Measurements from ENCODE around the gene ACSF3.
"Not testable (repeated sequence)": the region's sequence is repeated elsewhere in the genome, so short reads cannot be mapped to it uniquely, and the experiment has no call there.

Gene ACSF3

GRCh38 chr16:89055894-89056555 lies 37.6 kb upstream of the ACSF3 start:
- no peak for DNase-seq (ENCODE audit: low read depth)

GRCh38 chr16:89056592-89056991 lies 37.1 kb upstream of the ACSF3 start:
- DNase-seq (ENCODE audit: low read depth), result no peak

GRCh38 chr16:89057738-89058137 lies 35.9 kb upstream of the ACSF3 start:
- DNase-seq (ENCODE audit: low read depth), result no peak

GRCh38 chr16:89058812-89059211 lies 34.8 kb upstream of the ACSF3 start:
- DNase-seq (ENCODE audit: low read depth), result no peak

GRCh38 chr16:89060207-89060794 lies 33.4 kb upstream of the ACSF3 start:
- DNase-seq (ENCODE audit: low read depth), result no peak

GRCh38 chr16:89061086-89061485 lies 32.6 kb upstream of the ACSF3 start:
- no peak for DNase-seq (ENCODE audit: low read depth)

GRCh38 chr16:89061590-89062380 lies 31.9 kb upstream of the ACSF3 start:
- no peak for DNase-seq (ENCODE audit: low read depth)

GRCh38 chr16:89062389-89063345 lies 31.0 kb upstream of the ACSF3 start:
- DNase-seq (ENCODE audit: low read depth), result no peak

GRCh38 chr16:89063768-89064320 lies 29.8 kb upstream of the ACSF3 start:
- DNase-seq (ENCODE audit: low read depth), result no peak

GRCh38 chr16:89064606-89065457 lies 28.8 kb upstream of the ACSF3 start:
- DNase-seq (ENCODE audit: low read depth), result no peak

- no peak for DNase-seq (ENCODE audit: low read depth)
Observed at GRCh38 chr16:89065458-89065822, 28.2 kb upstream of the ACSF3 start.

GRCh38 chr16:89066721-89067120 lies 26.9 kb upstream of the ACSF3 start:
- DNase-seq (ENCODE audit: low read depth), result no peak

- no peak for DNase-seq (ENCODE audit: low read depth)
Observed at GRCh38 chr16:89067677-89068443, 25.8 kb upstream of the ACSF3 start.

- not testable (repeated sequence) for DNase-seq (ENCODE audit: low read depth)
Observed at GRCh38 chr16:89068814-89069616, 24.6 kb upstream of the ACSF3 start.

- no peak for DNase-seq (ENCODE audit: low read depth)
Observed at GRCh38 chr16:89069920-89070319, 23.7 kb upstream of the ACSF3 start.

GRCh38 chr16:89070590-89070989 lies 23.1 kb upstream of the ACSF3 start:
- DNase-seq (ENCODE audit: low read depth), result no peak

GRCh38 chr16:89071686-89072547 lies 21.7 kb upstream of the ACSF3 start:
- peak; percentile 12 for DNase-seq (ENCODE audit: low read depth)

- DNase-seq (ENCODE audit: low read depth), result no peak
Observed at GRCh38 chr16:89072548-89073130, 21.0 kb upstream of the ACSF3 start.
